PFSK-1 (cell line): ENCODE measurements around the gene BNC2.

Experiments
- POLR2AphosphoS5 ChIP-seq: IDR thresholded peaks from 2 replicates; pipeline ENCODE4 v1.6.1; 2012; ENCODE audit warnings: low read depth, mild to moderate bottlenecking, control low read depth, low read length, moderate library complexity
- SIN3A ChIP-seq: IDR thresholded peaks from 2 replicates; pipeline ENCODE4 v1.6.1; 2012; ENCODE audit warnings: mild to moderate bottlenecking, low read length, moderate library complexity, borderline replicate concordance; ENCODE audit not compliant: insufficient read depth
- TAF1 ChIP-seq: IDR thresholded peaks from 2 replicates; pipeline ENCODE4 v1.6.1; 2012; ENCODE audit warnings: low read length, control low read depth, borderline replicate concordance; ENCODE audit not compliant: insufficient read depth

DNA sequence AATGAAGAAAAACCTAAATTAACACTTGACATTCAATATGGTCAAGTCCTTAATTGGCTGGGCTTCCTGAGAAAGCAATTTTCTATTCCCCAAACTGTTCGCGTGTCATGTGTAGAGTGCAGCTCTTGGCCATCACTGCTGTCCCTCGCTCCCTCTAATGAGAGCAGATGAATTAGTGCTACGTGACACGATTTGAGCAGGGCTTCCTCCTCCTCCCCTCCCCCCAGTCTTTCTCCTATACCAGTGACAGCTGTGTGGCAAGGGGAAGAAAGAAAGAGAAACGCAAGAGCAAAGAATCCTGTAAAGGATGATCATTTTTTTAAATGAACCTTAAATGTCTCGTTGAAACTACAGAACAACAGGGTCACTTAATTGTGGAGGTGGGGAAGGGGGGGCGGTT is 159.6 kb downstream of the BNC2 start:
- TF ChIP-seq POLR2AphosphoS5 (no peak; the same call in 1 of the 2 replicates), SIN3A (peak; percentile 23; the same call in 1 of the 2 replicates), TAF1 (0 out of 2 replicates have a peak, but pooled peaks have one; percentile 9)
